Measurements from ENCODE around the gene OTUB2. TPM values are rescaled to one million over a fixed set of nuclear protein-coding genes. Genes with fewer than 3 reads are reported as not detected.

Gene OTUB2
- polyA plus RNA-seq, 1 of the 3 experiments (the other 2 are of a cell fraction) = 1.4 TPM

- no peak for TF ChIP-seq GABPA (IDR thresholded peaks at IDR 0.05; ENCODE audit: low read depth)
- TF ChIP-seq SIN3A (IDR thresholded peaks at IDR 0.05; ENCODE audit: borderline replicate concordance, low read depth, low read length) = no peak
- no peak for TF ChIP-seq ELF1 (IDR thresholded peaks at IDR 0.05)
- TF ChIP-seq PBX3 (IDR thresholded peaks at IDR 0.05) = no peak
- TF ChIP-seq CHD2 (IDR thresholded peaks at IDR 0.05; ENCODE audit: low read length, partially characterized antibody) = no peak
- no peak for TF ChIP-seq MEF2A (IDR thresholded peaks at IDR 0.05; ENCODE audit: borderline replicate concordance, low read depth)
- TF ChIP-seq TCF12 (IDR thresholded peaks at IDR 0.05) = no peak
- TF ChIP-seq YY1 (IDR thresholded peaks at IDR 0.05; ENCODE audit: low read depth) = no peak
- TF ChIP-seq USF2 (IDR thresholded peaks at IDR 0.05; ENCODE audit: borderline replicate concordance, low read depth, low read length) = no peak
- TF ChIP-seq ZBTB33 (IDR thresholded peaks at IDR 0.05; ENCODE audit: borderline replicate concordance, low read depth) = no peak
- TF ChIP-seq TEAD4 (IDR thresholded peaks at IDR 0.05; ENCODE audit: borderline replicate concordance, insufficient read depth) = no peak
- no peak for TF ChIP-seq POLR2AphosphoS5 (IDR thresholded peaks at IDR 0.05; ENCODE audit: low read depth, low read length)
- no peak for TF ChIP-seq NRF1 (IDR thresholded peaks at IDR 0.05; ENCODE audit: low read depth, low read length)
- TF ChIP-seq NFIC (IDR thresholded peaks at IDR 0.05; ENCODE audit: borderline replicate concordance) = no peak
- ChIA-PET CTCF (interaction anchor here (1.1 to 11.9 kb wide), 6 partner anchors 10 to 342 kb away, joined by 3 to 219 read pairs (median 4); no protein-coding TSS in a partner anchor), POLR2A (no interaction called here)
Observed at GRCh38 chr14:93997082-93997481, 29.1 kb upstream of the OTUB2 start, which contains the start of gene CCDC197. CCDC197 (plus strand) TSS chr14:93997301; CDS start chr14:93998132, 831 bp downstream.

More at GRCh38 chr14:93997082-93997481, 29.1 kb upstream of the OTUB2 start, which contains the start of gene CCDC197:
- Histone ChIP-seq H3K27me3 (ENCODE audit: insufficient read depth) (no peaks in the 10 kb centered on the region), H3K36me3 (replicated peaks in 1 of 2; ENCODE audit: control insufficient read depth in 1 of 2, insufficient read depth in 2 of 2, low read length in 1 of 2) (no peaks in the 10 kb centered on the region), H3F3A (replicated peaks; ENCODE audit: insufficient read depth) (peaks cover 10% of the 10 kb centered on the region), H3K4me1 (ENCODE audit: control insufficient read depth in 1 of 2, insufficient read depth in 2 of 2, low read depth in 1 of 2, low read length in 1 of 2) (peaks cover 5 to 11% of the 10 kb centered on the region in 2 experiments; a peak in 3 of 4 replicates), H3K9me2 (no peaks in the 10 kb centered on the region), H3K9ac (no peak within 1 kb of the TSS), H3K79me2 (ENCODE audit: insufficient read depth) (no peaks in the 10 kb centered on the region), H3K27ac (ENCODE audit: low read depth in 2 of 2, low read length in 1 of 2) (no peak within 1 kb of the TSS), H3K4me2 (no peak within 1 kb of the TSS), H3K4me3 (ENCODE audit: low read depth in 2 of 2, low read length in 1 of 2) (no peak within 1 kb of the TSS), H2AFZ (ENCODE audit: low read depth) (no peak within 1 kb of the TSS), H4K20me1 (ENCODE audit: insufficient read depth) (no peaks in the 10 kb centered on the region), H3K9me3 (no peaks in the 10 kb centered on the region)
- WGBS (ENCODE audit: low lambda C conversion rate) = no CpG with 5 or more reads among the region's 1 CpG
- DNase-seq = no peak
